B cell (primary cell): ENCODE results near the gene ANTXR2. TPM values are rescaled to one million over a fixed set of nuclear protein-coding genes. Genes with fewer than 3 reads are reported as not detected.

Source experiments
- ATAC-seq: fragments of 200-7000 bp; cut with Tn5 transposase; one replicate; pipeline ENCODE4 v1.10.0; 2021; ENCODE audit warnings: low read depth, mild to moderate bottlenecking, moderate number of reproducible peaks, moderate library complexity
- CTCF ChIA-PET: fragments of 350-600 bp; sonication (Branson Sonifier 250); formaldehyde crosslinking; loops from one replicate; lab custom pipeline; 2021; ENCODE audit warnings: antibody characterized with exemption, inconsistent platforms; lab: Charles Lee
- POLR2A ChIA-PET: fragments of 350-600 bp; sonication (Branson Sonifier 250); formaldehyde crosslinking; loops from one replicate; lab custom pipeline; 2021; ENCODE audit warnings: antibody characterized with exemption; lab: Charles Lee
- DNase-seq: peaks from one replicate; pipeline ENCODE4 v3.0.0; 2013
- H2AFZ ChIP-seq: 2 replicates; pipeline ENCODE4 v1.6.1; 2012; ENCODE audit warnings: mild to moderate bottlenecking, low read depth, low read length; ENCODE audit not compliant: insufficient read depth, poor library complexity, severe bottlenecking
- H3K27ac ChIP-seq, 2 donors: 1 replicate in 1 of 2; 2 replicates in 1 of 2; pipeline ENCODE4 v1.5.1; 2012 to 2013; ENCODE audit warnings: low read length in 2 of 2, mild to moderate bottlenecking in 2 of 2, moderate library complexity in 1 of 2
- H3K27me3 ChIP-seq, 4 experiments: fragments of 200-600 bp in 1 of 4; sonication (generic) in 1 of 4; replicated peaks in 1 of 4; 1 replicate in 2 of 4; 2 replicates in 2 of 4; pipeline versions ENCODE4 v1.6.1 to v1.7.0; 2013 to 2016; ENCODE audit warnings: low read length in 3 of 4, mild to moderate bottlenecking in 2 of 4, mixed read lengths in 1 of 4, moderate library complexity in 1 of 4; ENCODE audit not compliant: insufficient read depth in 4 of 4, control insufficient read depth in 3 of 4; ENCODE audit errors: control extremely low read depth in 1 of 4
- H3K36me3 ChIP-seq, 2 experiments: replicated peaks in 1 of 2; 1 replicate in 1 of 2; 2 replicates in 1 of 2; pipeline versions ENCODE4 v1.6.1 to v1.7.1; 2013; ENCODE audit warnings: low read length in 1 of 2; ENCODE audit not compliant: insufficient read depth in 2 of 2, control insufficient read depth in 1 of 2; ENCODE audit errors: control extremely low read depth in 1 of 2, extremely low read depth in 1 of 2
- H3K4me1 ChIP-seq, 2 donors: fragments of 200-600 bp in 1 of 2; sonication (generic) in 1 of 2; 1 replicate in 1 of 2; 2 replicates in 1 of 2; pipeline versions ENCODE4 v1.5.1 to v1.6.1; 2013 to 2017; ENCODE audit warnings: low read length in 2 of 2; ENCODE audit not compliant: control insufficient read depth in 2 of 2, insufficient read depth in 2 of 2
- H3K4me2 ChIP-seq: replicated peaks from 2 replicates; pipeline ENCODE3; 2012; ENCODE audit warnings: mild to moderate bottlenecking, low read depth, low read length; ENCODE audit not compliant: poor library complexity, severe bottlenecking
- H3K4me3 ChIP-seq, 5 experiments: fragments of 200-600 bp in 1 of 5; sonication (generic) in 1 of 5; 1 replicate in 3 of 5; 2 replicates in 2 of 5; pipeline versions ENCODE4 v1.5.1 to v1.7.0; 2011 to 2016; ENCODE audit warnings: low read length in 4 of 5, mild to moderate bottlenecking in 4 of 5, low read depth in 2 of 5, control low read depth in 1 of 5, moderate library complexity in 1 of 5; ENCODE audit not compliant: insufficient read depth in 1 of 5; ENCODE audit errors: control extremely low read depth in 1 of 5, extremely low read depth in 1 of 5
- H3K79me2 ChIP-seq: fragments of 200-600 bp; sonication (generic); one replicate; pipeline ENCODE4 v1.6.0; 2016; ENCODE audit warnings: low read length; ENCODE audit not compliant: control insufficient read depth, insufficient read depth
- H3K9ac ChIP-seq: fragments of 200-600 bp; sonication (generic); 2 replicates; pipeline ENCODE4 v1.6.1; 2017; ENCODE audit warnings: mild to moderate bottlenecking, low read length, moderate library complexity
- H3K9me3 ChIP-seq, 3 donors: one replicate each; pipeline versions ENCODE4 v1.6.1 to v1.7.1; 2013; ENCODE audit warnings: low read length in 2 of 3; ENCODE audit not compliant: control insufficient read depth in 2 of 3, insufficient read depth in 1 of 3; ENCODE audit errors: control extremely low read depth in 1 of 3
- H4K20me1 ChIP-seq: 2 replicates; pipeline ENCODE4 v1.6.0; 2012; ENCODE audit warnings: mild to moderate bottlenecking, low read length; ENCODE audit not compliant: insufficient read depth, control insufficient read depth, poor library complexity, severe bottlenecking
- H3K27ac Mint-ChIP-seq: one replicate; pipeline ENCODE4 v1.8.0; 2021; ENCODE audit warnings: mixed read lengths
- H3K27me3 Mint-ChIP-seq: one replicate; pipeline ENCODE4 v1.8.0; 2021; ENCODE audit warnings: mixed read lengths
- H3K4me1 Mint-ChIP-seq: one replicate; pipeline ENCODE4 v1.8.0; 2021; ENCODE audit warnings: mixed read lengths
- H3K4me3 Mint-ChIP-seq: one replicate; pipeline ENCODE4 v1.8.0; 2021; ENCODE audit warnings: mixed read lengths
- H3K9me3 Mint-ChIP-seq: one replicate; pipeline ENCODE4 v1.8.0; 2022; ENCODE audit warnings: mixed read lengths; ENCODE audit not compliant: insufficient read depth
- CTCF ChIP-seq: fragments of 200-600 bp; IDR thresholded peaks from one replicate; pipeline ENCODE4 v1.8.0; 2022; ENCODE audit warnings: antibody characterized with exemption, mild to moderate bottlenecking
- EZH2 ChIP-seq: IDR thresholded peaks from 2 replicates; pipeline ENCODE4 v1.6.1; 2012; ENCODE audit warnings: borderline replicate concordance, low read depth, mild to moderate bottlenecking, moderate library complexity, low read length; ENCODE audit not compliant: insufficient read depth, poor library complexity, severe bottlenecking
- WGBS: methylation state at CpG from one replicate; pipeline ENCODE4 v1.1.5; 2013; ENCODE audit warnings: missing lambda C conversion rate; ENCODE audit not compliant: insufficient coverage; 5-methylcytosine and 5-hydroxymethylcytosine counted together
- intact Hi-C: fragments of 100-400 bp; cut with micrococcal nuclease; formaldehyde crosslinking; loops from one replicate; pipeline ENCODE4 v1.10.0; 2022
- polyA plus RNA-seq: library from polyadenylated mRNA; depleted of rRNA; stranded (reverse); fragments of >200 nt; gene quantifications from 2 replicates; pipeline ENCODE4 v1.2.3, GENCODE V29; 2012
- total RNA-seq, 2 donors: library from RNA; stranded (reverse); fragments of 120-200 nt in 1 of 2; gene quantifications; 1 replicate in 1 of 2; 2 replicates in 1 of 2; pipeline versions ENCODE4 v1.2.3 to v1.2.4, GENCODE V29; 2013 to 2022

Gene ANTXR2
- total and polyA plus RNA-seq, 2 donors (not counting 1 experiment from before 2014, with no cell fraction given), result 10.6 to 63.0 TPM

DNA sequence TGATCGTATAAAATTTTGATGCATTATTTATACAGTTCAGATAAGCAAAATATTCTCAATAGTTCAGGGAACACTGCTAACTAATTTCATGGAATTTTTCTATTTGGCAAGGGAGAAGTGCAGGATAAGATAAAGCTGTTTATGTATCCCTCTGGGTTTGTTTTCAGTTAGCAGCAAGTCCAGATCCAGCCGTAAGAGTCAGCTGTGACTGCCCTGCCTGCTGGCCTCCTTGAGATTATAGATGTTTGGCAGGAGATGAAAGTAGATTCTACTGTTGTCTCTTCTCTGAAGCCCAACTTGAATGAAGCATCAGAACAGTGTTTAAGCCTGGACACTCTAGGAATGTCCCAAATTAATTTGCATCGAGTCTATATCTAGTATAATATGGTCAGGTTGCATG lies 29.5 kb downstream of the ANTXR2 start:
- no peak overlapping the region for H2AFZ ChIP-seq
- H3K4me3 ChIP-seq, result no peak overlapping the region
- H3K27ac ChIP-seq, result no peak overlapping the region
- POLR2A ChIA-PET, result no interaction called here
- H4K20me1 ChIP-seq, result no peaks in the 10 kb centered on the region
- Mint-ChIP-seq H3K27me3 (no peaks in the 10 kb centered on the region), H3K9me3 (no peaks in the 10 kb centered on the region), H3K4me3 (no peak overlapping the region), H3K4me1 (no peaks in the 10 kb centered on the region), H3K27ac (no peak overlapping the region)
- peaks cover 4 to 15% of the 10 kb centered on the region in 2 experiments for H3K36me3 ChIP-seq
- CTCF ChIA-PET, result no interaction called here
- TF ChIP-seq CTCF, result no peak
- no peak for TF ChIP-seq EZH2
- no peaks in the 10 kb centered on the region for H3K27me3 ChIP-seq
- no peaks in the 10 kb centered on the region for H3K9me3 ChIP-seq
- no peaks in the 10 kb centered on the region for H3K4me1 ChIP-seq
- DNase-seq (no peak), ATAC-seq (no peak)
- intact Hi-C loops, result no loop called here
- no peaks in the 10 kb centered on the region for H3K79me2 ChIP-seq
- no peak overlapping the region for H3K9ac ChIP-seq
- 100% methylated on average over 1 of the region's 3 CpGs for whole genome bisulfite sequencing
- no peak overlapping the region for H3K4me2 ChIP-seq

- intact Hi-C loops, result no loop called here
- Histone ChIP-seq H3K27me3 (no peaks in the 10 kb centered on the region), H3K4me2 (no peak overlapping the region), H3K9me3 (no peaks in the 10 kb centered on the region), H3K4me3 (no peak overlapping the region), H2AFZ (no peak overlapping the region), H3K4me1 (peaks cover 0 to under 1% of the 10 kb centered on the region in 2 donors), H3K79me2 (no peaks in the 10 kb centered on the region), H4K20me1 (no peaks in the 10 kb centered on the region), H3K27ac (no peak overlapping the region), H3K36me3 (peaks cover 4 to 15% of the 10 kb centered on the region in 2 experiments), H3K9ac (no peak overlapping the region)
- Mint-ChIP-seq H3K4me1 (no peaks in the 10 kb centered on the region), H3K9me3 (no peaks in the 10 kb centered on the region), H3K4me3 (no peak overlapping the region), H3K27ac (no peak overlapping the region), H3K27me3 (no peaks in the 10 kb centered on the region)
- no peak for TF ChIP-seq EZH2
- no peak for TF ChIP-seq CTCF
- ATAC-seq (no peak), DNase-seq (no peak)
- ChIA-PET POLR2A (no interaction called here), CTCF (no interaction called here)
- WGBS, result no CpG with 5 or more reads among the region's 2 CpGs
These were observed 30.2 kb downstream of the ANTXR2 start for GRCh38 chr4:80042821-80043220.
